ENCODE results near the gene CCDC74B.
"Not testable (repeated sequence)": the region's sequence is repeated elsewhere in the genome, so short reads cannot be mapped to it uniquely, and the experiment has no call there.

DNA sequence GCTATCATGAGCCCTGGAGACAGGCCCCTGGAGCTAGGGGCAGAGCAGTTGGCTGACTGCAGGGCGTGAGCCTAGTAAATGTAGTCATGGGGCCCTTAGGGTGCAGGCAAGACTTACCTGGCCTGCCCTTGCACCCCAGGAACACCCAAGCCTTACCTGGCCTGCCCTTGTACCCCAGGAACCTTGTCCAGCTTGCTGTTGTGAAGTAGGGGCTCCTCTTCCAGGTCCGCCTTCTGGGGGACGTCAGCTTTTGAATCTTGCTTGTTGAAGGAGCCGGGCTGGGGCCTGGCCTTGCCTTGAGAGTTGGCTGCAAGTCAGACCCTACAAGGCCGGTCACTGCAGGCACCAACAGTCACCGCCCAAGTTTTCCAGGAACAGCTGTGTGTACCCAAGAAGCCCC, 3.9 kb downstream of the CCDC74B start:
- TF ChIP-seq CTCF (conservative IDR thresholded peaks at IDR 0.05); EZH2 (IDR thresholded peaks at IDR 0.05; ENCODE audit: low read depth): not testable (repeated sequence)

Data from PC-9 (cell line).